Esophagus (tissue), 2 donors: ENCODE measurements around the gene PTF1A. TPM values are rescaled to one million over a fixed set of nuclear protein-coding genes. Genes with fewer than 3 reads are reported as not detected.

ENCODE experiments used
- H3K27ac ChIP-seq, 2 donors: one replicate each; pipeline ENCODE4 v1.5.1; 2013; ENCODE audit warnings: low read depth in 2 of 2, mild to moderate bottlenecking in 2 of 2, inconsistent platforms in 1 of 2, low read length in 1 of 2, moderate library complexity in 1 of 2
- H3K27me3 ChIP-seq, 2 donors: one replicate each; pipeline ENCODE4 v1.6.1; 2013; ENCODE audit warnings: low read length in 2 of 2, control low read depth in 1 of 2, mild to moderate bottlenecking in 1 of 2; ENCODE audit not compliant: insufficient read depth in 2 of 2, control insufficient read depth in 1 of 2
- H3K36me3 ChIP-seq, 2 donors: one replicate each; pipeline ENCODE4 v1.6.1; 2013; ENCODE audit warnings: low read length in 1 of 2; ENCODE audit not compliant: control insufficient read depth in 2 of 2, insufficient read depth in 2 of 2
- H3K4me1 ChIP-seq, 2 donors: one replicate each; pipeline ENCODE4 v1.6.1; 2013; ENCODE audit warnings: low read length in 1 of 2; ENCODE audit not compliant: control insufficient read depth in 2 of 2, insufficient read depth in 2 of 2
- H3K4me3 ChIP-seq, 2 donors: one replicate each; pipeline ENCODE4 v1.5.1; 2013; ENCODE audit warnings: low read length in 2 of 2, mild to moderate bottlenecking in 2 of 2, low read depth in 1 of 2, moderate library complexity in 1 of 2
- H3K9me3 ChIP-seq, 2 donors: one replicate each; pipeline ENCODE4 v1.6.1; 2013; ENCODE audit warnings: mild to moderate bottlenecking in 2 of 2, low read depth in 1 of 2, low read length in 1 of 2, moderate library complexity in 1 of 2; ENCODE audit not compliant: control insufficient read depth in 2 of 2, insufficient read depth in 1 of 2
- WGBS, 2 donors: extraction: QIAGEN DNeasy Blood & Tissue Kit; methylation state at CpG; one replicate each; pipeline ENCODE4 v1.1.7; 2013; 5-methylcytosine and 5-hydroxymethylcytosine counted together
- polyA plus RNA-seq, 2 donors: library from polyadenylated mRNA; stranded (reverse); fragments of 200-250 nt; gene quantifications; one replicate each; pipeline ENCODE4 v1.2.3, GENCODE V29; 2013
- donor health status: healthy with polysubstance abuse.
- donor health status: Bipolar disorder and iron deficiency.

The PTF1A gene, protein sequence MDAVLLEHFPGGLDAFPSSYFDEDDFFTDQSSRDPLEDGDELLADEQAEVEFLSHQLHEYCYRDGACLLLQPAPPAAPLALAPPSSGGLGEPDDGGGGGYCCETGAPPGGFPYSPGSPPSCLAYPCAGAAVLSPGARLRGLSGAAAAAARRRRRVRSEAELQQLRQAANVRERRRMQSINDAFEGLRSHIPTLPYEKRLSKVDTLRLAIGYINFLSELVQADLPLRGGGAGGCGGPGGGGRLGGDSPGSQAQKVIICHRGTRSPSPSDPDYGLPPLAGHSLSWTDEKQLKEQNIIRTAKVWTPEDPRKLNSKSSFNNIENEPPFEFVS
- not detected for polyA plus RNA-seq

DNA sequence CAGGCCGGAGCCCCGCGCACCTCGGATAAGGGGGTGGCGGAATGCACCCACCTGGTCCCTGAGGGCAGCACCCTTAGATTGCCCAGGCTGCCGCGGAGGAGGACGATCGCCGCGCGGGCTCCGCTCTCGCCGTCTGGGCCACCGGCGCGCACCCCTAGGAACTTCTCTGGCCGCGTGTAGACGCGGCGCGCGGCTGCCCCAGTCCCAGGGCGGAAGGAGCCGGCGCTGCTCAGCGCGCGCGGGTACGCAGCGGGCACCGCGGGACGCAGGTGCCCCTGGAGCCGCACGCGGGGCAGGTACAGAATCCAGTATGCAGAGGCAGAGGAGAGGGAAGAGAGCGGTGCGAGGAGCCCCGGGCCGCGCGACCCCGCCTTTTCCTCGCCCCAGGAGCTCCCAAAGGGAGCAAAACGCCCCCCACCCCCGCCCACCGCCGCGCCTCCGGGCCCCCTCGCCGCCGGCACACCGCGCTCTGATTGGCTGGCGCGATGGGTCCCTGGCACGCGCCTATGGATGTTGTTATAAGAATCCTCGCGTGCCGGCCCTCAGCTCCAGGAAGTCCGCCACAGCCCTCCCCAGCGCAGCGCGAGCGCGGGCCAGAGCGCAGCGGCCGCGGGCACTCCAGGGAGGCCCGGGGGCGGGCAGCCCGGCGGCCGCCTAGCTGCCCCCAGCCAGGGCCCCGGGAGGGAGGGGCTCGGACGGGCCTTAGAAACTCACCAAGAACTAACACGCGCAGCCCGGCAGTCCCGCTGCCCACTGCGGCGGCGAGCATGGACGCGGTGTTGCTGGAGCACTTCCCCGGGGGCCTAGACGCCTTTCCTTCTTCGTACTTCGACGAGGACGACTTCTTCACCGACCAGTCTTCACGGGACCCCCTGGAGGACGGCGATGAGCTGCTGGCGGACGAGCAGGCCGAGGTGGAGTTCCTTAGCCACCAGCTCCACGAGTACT is at the start of gene PTF1A:
TSS of gene PTF1A (plus strand) at position 549 of the 948 bp plus-strand sequence. CDS start at position 768, 219 bp downstream.
- Histone ChIP-seq H3K4me3 (peak within 1 kb of the TSS in 1 of 2 donors; percentile 7), H3K4me1 (peaks cover 2 to 14% of the 10 kb centered on the region in 2 donors), H3K36me3 (no peaks in the 10 kb centered on the region), H3K27ac (no peak within 1 kb of the TSS), H3K27me3 (peaks cover 30 to 32% of the 10 kb centered on the region in 2 donors), H3K9me3 (peaks cover 0 to 4% of the 10 kb centered on the region in 2 donors)
- 1 to 3% methylated on average over 91 to 107 of the region's 107 CpGs for WGBS, 2 donors

DNA sequence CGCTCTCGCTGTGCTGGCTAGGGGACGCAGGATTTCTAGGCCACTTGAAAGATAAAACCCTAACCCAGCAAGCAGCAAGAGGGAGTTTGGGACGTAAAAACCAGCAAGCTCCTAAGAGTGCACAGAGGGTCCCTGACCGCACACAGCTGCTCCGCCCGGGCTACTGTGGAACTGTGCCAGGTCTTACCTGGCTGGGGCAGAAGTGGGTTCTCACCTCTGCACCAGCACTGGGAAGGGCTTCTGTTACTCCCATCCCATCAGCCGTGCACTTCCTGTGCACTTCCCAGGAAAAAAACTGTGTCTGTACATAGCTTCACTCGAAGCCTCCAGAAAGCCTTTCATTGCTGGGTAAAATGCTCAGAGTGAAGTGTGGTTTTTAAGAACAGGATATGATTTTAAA is 45.9 kb upstream of the PTF1A start:
- no peaks in the 10 kb centered on the region for H3K9me3 ChIP-seq
- H3K4me1 ChIP-seq: no peaks in the 10 kb centered on the region
- 76% methylated on average over 9 of the region's 9 CpGs for WGBS, 2 donors
- no peaks in the 10 kb centered on the region for H3K27me3 ChIP-seq
- H3K36me3 ChIP-seq: no peaks in the 10 kb centered on the region
- no peak overlapping the region for H3K4me3 ChIP-seq
- no peak overlapping the region for H3K27ac ChIP-seq

DNA sequence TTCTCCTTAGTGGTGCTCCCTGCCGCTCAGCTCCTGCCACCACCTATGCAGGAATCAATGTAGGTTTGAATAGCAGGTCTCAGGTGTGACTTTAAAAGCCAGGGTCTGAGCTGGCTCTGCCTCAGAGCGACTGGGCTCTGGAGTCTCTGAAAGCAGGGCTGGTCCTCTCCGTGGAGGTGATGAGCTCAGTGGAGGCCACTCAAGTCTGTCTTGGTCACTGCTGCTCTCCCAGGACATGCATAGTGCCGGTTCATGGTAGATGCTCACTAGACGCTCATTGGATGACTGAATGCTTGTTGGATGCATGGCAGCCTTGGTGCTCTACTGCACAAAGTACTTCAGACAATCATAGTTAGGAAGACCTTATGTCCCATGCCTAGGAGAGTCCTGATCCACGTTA is 45.1 kb upstream of the PTF1A start:
- no peaks in the 10 kb centered on the region for H3K36me3 ChIP-seq
- H3K4me3 ChIP-seq: no peak overlapping the region
- H3K27ac ChIP-seq: no peak overlapping the region
- no peaks in the 10 kb centered on the region for H3K9me3 ChIP-seq
- WGBS, 2 donors: 84 to 89% methylated on average over 6 of the region's 6 CpGs
- no peaks in the 10 kb centered on the region for H3K4me1 ChIP-seq
- H3K27me3 ChIP-seq: no peaks in the 10 kb centered on the region

DNA sequence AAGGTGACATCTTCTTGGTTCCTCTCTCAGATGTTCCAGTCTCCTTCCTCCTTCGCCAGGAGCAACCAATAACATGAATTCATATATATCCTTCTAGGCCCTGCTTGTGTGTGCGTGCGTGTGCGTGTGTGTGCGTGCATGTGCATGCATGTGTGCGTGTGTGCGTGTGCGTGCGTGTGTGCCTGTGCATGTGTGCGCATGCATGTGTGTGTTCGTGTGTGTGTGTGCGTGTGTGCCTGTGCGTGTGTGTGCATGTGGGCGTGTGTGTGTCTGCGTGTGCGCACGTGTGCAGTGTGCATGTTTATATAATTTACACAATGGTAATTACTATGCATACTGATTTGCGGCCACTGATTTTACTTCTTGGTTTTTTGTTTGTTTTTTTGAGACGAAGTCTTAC is 43.9 kb upstream of the PTF1A start:
- Histone ChIP-seq H3K9me3 (no peaks in the 10 kb centered on the region), H3K27me3 (no peaks in the 10 kb centered on the region), H3K4me1 (no peaks in the 10 kb centered on the region), H3K36me3 (no peaks in the 10 kb centered on the region), H3K27ac (no peak overlapping the region), H3K4me3 (no peak overlapping the region)
- WGBS, 2 donors: 94 to 95% methylated on average over 19 of the region's 19 CpGs

DNA sequence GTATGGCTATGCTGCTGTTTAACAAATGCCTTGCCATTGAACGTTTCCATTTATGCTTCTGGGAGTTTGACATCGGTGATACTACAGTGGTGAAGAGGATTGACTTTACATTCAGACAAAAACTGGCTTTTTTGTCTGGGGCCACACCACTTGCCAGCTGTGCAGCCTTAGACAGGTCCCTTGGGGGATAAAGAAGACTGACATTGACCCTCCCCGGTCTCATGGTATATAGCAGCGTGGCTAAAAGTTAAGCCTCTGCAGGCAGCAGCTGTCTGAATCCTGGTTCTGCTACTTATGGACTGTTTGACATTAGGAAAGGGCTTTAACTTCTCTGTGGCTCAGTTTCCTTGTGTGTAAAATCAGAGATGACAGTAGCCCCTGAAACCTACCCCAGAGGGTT is 42.0 kb upstream of the PTF1A start:
- no peaks in the 10 kb centered on the region for H3K9me3 ChIP-seq
- H3K27ac ChIP-seq: no peak overlapping the region
- 80 to 83% methylated on average over 4 of the region's 4 CpGs for WGBS, 2 donors
- H3K36me3 ChIP-seq: no peaks in the 10 kb centered on the region
- no peaks in the 10 kb centered on the region for H3K27me3 ChIP-seq
- no peaks in the 10 kb centered on the region for H3K4me1 ChIP-seq
- no peak overlapping the region for H3K4me3 ChIP-seq

DNA sequence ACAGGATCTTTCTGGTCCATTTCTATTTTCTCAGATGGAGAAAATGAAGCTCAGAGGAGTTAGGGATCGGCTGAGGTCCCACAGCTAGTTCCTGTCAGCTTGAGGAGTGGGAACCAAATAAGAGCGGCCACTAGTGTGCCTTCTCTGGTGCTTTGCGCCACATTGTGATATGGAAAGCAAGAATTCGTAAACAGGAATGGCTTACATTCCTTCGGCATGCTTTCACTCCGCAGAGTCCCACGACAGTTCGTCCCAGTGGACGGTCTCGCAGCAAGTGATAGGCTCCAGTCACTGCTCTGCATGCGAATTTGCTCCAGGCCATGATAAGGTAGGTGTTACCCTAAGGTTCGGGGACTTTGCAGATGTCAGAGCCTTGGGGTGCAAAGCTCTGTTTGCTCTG is 41.5 kb upstream of the PTF1A start:
- H3K27ac ChIP-seq: no peak overlapping the region
- no peaks in the 10 kb centered on the region for H3K4me1 ChIP-seq
- H3K9me3 ChIP-seq: no peaks in the 10 kb centered on the region
- WGBS, 2 donors: 73 to 82% methylated on average over 12 of the region's 12 CpGs
- H3K27me3 ChIP-seq: no peaks in the 10 kb centered on the region
- H3K4me3 ChIP-seq: no peak overlapping the region
- no peaks in the 10 kb centered on the region for H3K36me3 ChIP-seq

DNA sequence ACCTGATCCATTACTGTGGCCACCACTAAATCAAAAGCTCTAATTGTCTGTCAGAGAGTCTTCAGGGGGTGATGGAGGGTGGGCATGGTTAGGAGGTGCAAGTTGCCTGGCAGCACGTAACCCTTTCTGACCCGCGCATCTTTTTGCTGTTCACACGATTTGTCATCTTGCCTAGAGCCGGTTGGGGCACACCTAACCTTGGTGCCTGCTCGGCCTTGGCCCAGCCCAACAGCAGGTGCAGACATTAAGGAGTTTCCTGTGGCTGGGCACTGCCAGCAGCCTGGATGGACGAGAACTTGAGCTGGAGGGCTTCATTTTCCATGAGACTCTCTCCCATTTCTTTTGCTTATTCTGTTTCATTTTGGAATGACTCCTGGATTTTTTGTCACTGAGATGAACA is 41.0 kb upstream of the PTF1A start:
- no peaks in the 10 kb centered on the region for H3K36me3 ChIP-seq
- no peak overlapping the region for H3K4me3 ChIP-seq
- H3K27ac ChIP-seq: no peak overlapping the region
- WGBS, 2 donors: 71 to 72% methylated on average over 7 of the region's 7 CpGs
- no peaks in the 10 kb centered on the region for H3K27me3 ChIP-seq
- H3K4me1 ChIP-seq: no peaks in the 10 kb centered on the region
- H3K9me3 ChIP-seq: no peaks in the 10 kb centered on the region

DNA sequence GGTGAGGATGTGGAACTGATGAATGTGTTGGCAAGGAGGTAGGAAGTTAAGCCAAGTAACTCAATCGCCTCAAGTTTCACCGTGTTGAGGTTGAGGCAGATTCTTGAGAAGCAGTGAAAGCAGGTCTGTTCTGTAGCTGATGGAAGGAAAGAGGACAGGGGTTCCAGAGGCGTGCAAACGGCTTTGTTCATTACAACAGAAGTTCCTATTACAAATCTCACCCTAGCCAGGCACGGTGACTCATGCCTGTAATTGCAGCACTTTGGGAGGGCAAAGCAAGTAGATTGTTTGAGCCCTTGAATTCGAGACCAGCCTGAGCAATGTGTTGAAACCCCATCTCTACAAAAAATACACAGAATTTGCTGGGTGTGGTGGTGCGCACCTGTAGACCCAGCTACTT is 36.9 kb upstream of the PTF1A start:
- no peaks in the 10 kb centered on the region for H3K4me1 ChIP-seq
- no peak overlapping the region for H3K4me3 ChIP-seq
- H3K9me3 ChIP-seq: no peaks in the 10 kb centered on the region
- H3K27me3 ChIP-seq: no peaks in the 10 kb centered on the region
- no peak overlapping the region for H3K27ac ChIP-seq
- WGBS, 2 donors: 75% methylated on average over 7 of the region's 7 CpGs
- no peaks in the 10 kb centered on the region for H3K36me3 ChIP-seq

DNA sequence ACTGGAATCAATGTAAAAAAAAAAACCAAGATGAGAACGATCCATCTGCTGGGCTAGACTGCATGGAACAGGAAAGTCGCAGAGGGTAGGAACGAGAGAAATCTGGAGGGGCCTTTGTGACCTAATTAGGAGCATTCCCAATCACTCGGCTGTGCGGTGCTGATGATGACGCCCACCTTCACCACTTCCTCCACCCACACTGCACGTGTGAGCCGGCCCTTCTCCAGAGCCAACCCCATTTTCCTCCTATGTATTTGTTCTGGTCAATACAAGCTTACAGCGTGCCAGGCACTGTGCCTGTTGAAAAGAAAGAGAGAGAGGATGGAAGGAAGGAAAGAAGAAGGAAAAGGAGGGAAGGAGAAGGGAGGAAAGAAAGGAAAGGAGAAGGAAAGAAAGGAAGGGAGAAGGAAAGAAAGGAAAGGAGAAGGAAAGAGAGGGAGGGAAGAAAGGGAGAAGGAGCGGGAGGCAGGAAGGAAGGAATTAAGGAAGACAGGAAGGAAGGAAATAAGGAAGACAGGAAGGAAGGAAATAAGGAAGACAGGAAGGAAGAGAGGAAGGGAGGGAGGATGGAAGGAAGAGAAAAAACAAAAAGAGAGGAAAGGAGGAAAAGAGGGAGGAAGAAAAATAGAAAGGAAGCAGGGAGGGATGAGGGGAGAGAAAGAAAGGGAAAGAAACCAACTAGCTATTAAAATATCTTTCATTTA is 35.5 kb upstream of the PTF1A start:
- no peaks in the 10 kb centered on the region for H3K36me3 ChIP-seq
- no peak overlapping the region for H3K4me3 ChIP-seq
- no peaks in the 10 kb centered on the region for H3K4me1 ChIP-seq
- H3K27ac ChIP-seq: no peak overlapping the region
- H3K9me3 ChIP-seq: no peaks in the 10 kb centered on the region
- WGBS, 2 donors: 63 to 64% methylated on average over 10 of the region's 10 CpGs
- H3K27me3 ChIP-seq: no peaks in the 10 kb centered on the region
